HepG2 (cell line): ENCODE data around the gene ACTL8. TPM values are rescaled to one million over a fixed set of nuclear protein-coding genes. Genes with fewer than 3 reads are reported as not detected.

Source experiments
- ATAC-seq: fragments of 200-7000 bp; cut with Tn5 transposase; 3 replicates; pipeline ENCODE4 v1.9.1; 2020; ENCODE audit warnings: mild to moderate bottlenecking, moderate library complexity
- BruUV-seq: library from RNA; stranded (reverse); fragments of 400-500 nt; replicated peaks from 2 replicates; lab custom pipeline; 2021; lab: Mats Ljungman, UMichigan
- CTCF ChIA-PET: fragments of 300-600 bp; formaldehyde crosslinking; extraction: SDS; loops from one replicate; lab custom pipeline; 2021; ENCODE audit warnings: low total read pairs, inconsistent platforms, low intra/inter-chr PET ratio; lab: Yijun Ruan, JAX
- POLR2A ChIA-PET: fragments of 350-600 bp; sonication (Branson Sonifier 250); formaldehyde crosslinking; loops from one replicate; lab custom pipeline; 2020; ENCODE audit warnings: antibody characterized with exemption, inconsistent platforms; lab: Yijun Ruan, JAX
- DNase-seq: peaks from one replicate; pipeline ENCODE4 v3.0.0-alpha.2; 2015; ENCODE audit warnings: low spot score
- FAIRE-seq: peaks from 3 replicates; lab custom pipeline; 2011; peaks lifted over from hg19 to GRCh38; lab: Jason Lieb, UNC
- H2AFZ ChIP-seq: one replicate; pipeline ENCODE4 v1.6.1; 2011; ENCODE audit warnings: low read length, inconsistent platforms
- H3K27ac ChIP-seq: fragments of 300-600 bp; 3 replicates; pipeline ENCODE4 v1.8.0; 2011; ENCODE audit warnings: mixed run types, mild to moderate bottlenecking, mixed read lengths, low read length, inconsistent platforms; ENCODE audit not compliant: insufficient read depth; ENCODE audit errors: extremely low read length
- H3K27me3 ChIP-seq, 2 experiments: fragments of 200-600 bp in 1 of 2; 2 replicates in 1 of 2; 3 replicates in 1 of 2; pipeline versions ENCODE4 v1.6.0 to v1.8.0; 2011; ENCODE audit warnings: low read length in 2 of 2, mild to moderate bottlenecking in 2 of 2, moderate library complexity in 2 of 2, inconsistent platforms in 1 of 2; ENCODE audit not compliant: insufficient read depth in 2 of 2, control insufficient read depth in 1 of 2
- H3K36me3 ChIP-seq, 2 experiments: fragments of 200-600 bp in 1 of 2; replicated peaks in 1 of 2; 2 replicates in 1 of 2; 3 replicates in 1 of 2; pipeline versions ENCODE4 v1.5.1 to v1.8.0; 2011; ENCODE audit warnings: low read length in 2 of 2, inconsistent platforms in 1 of 2; ENCODE audit not compliant: insufficient read depth in 2 of 2, control insufficient read depth in 1 of 2
- H3K4me1 ChIP-seq: 2 replicates; pipeline ENCODE4 v1.5.1; 2012; ENCODE audit warnings: low read length, inconsistent platforms; ENCODE audit not compliant: insufficient read depth
- H3K4me2 ChIP-seq: 2 replicates; pipeline ENCODE4 v1.6.0; 2011; ENCODE audit warnings: low read depth, low read length, inconsistent platforms
- H3K4me3 ChIP-seq, 3 experiments: fragments of 200-600 bp in 1 of 3; sonication (generic), shearing (Covaris generic) in 1 of 3; replicated peaks in 1 of 3; 2 replicates each; pipeline ENCODE4 v1.5.1; 2011 to 2016; ENCODE audit warnings: low read length in 3 of 3, inconsistent platforms in 2 of 3, low read depth in 2 of 3, mild to moderate bottlenecking in 2 of 3, control low read depth in 1 of 3, mixed read lengths in 1 of 3; ENCODE audit not compliant: insufficient read depth in 1 of 3
- H3K79me2 ChIP-seq: one replicate; pipeline ENCODE4 v1.6.1; 2011; ENCODE audit warnings: low read length, inconsistent platforms; ENCODE audit not compliant: insufficient read depth
- H3K9ac ChIP-seq: 2 replicates; pipeline ENCODE4 v1.6.0; 2011; ENCODE audit warnings: mild to moderate bottlenecking, low read depth, low read length, inconsistent platforms; ENCODE audit not compliant: insufficient read depth
- H3K9me3 ChIP-seq: 2 replicates; pipeline ENCODE4 v1.5.1; 2012; ENCODE audit warnings: mild to moderate bottlenecking, low read length
- H4K20me1 ChIP-seq: 2 replicates; pipeline ENCODE4 v1.6.0; 2011; ENCODE audit warnings: inconsistent platforms, mild to moderate bottlenecking, low read length, moderate library complexity; ENCODE audit not compliant: insufficient read depth
- AGO2 ChIP-seq: fragments of 200-400 bp; formaldehyde crosslinking; optimal IDR thresholded peaks from 2 replicates; pipeline ENCODE3; 2017; ENCODE audit warnings: mild to moderate bottlenecking, low read depth, low read length, moderate library complexity
- CREB1 ChIP-seq, 2 experiments: fragments of 450-650 bp in 1 of 2; IDR thresholded peaks; 2 replicates each; pipeline ENCODE4 v1.6.1; 2016 to 2017; ENCODE audit warnings: control low read depth in 1 of 2, mild to moderate bottlenecking in 1 of 2, missing compliant biosample characterization in 1 of 2, missing genetic modification characterization in 1 of 2
- RORA ChIP-seq: sonication (generic); formaldehyde crosslinking; IDR thresholded peaks from 2 replicates; pipeline ENCODE4 v1.5.0; 2020; ENCODE audit warnings: mild to moderate bottlenecking, missing genetic modification reagents, moderate library complexity
- SSRP1 ChIP-seq: IDR thresholded peaks from 2 replicates; pipeline ENCODE4 v1.6.1; 2016; ENCODE audit warnings: control low read depth
- TEAD2 ChIP-seq: sonication (generic); formaldehyde crosslinking; IDR thresholded peaks from 2 replicates; pipeline ENCODE4 v1.9.0; 2021; ENCODE audit warnings: missing genetic modification reagents
- ZNF329 ChIP-seq: sonication (generic); formaldehyde crosslinking; IDR thresholded peaks from 2 replicates; pipeline ENCODE4 v1.9.0; 2021; ENCODE audit warnings: low read depth, mild to moderate bottlenecking, missing genetic modification reagents
- ZNF431 ChIP-seq: sonication (generic); formaldehyde crosslinking; IDR thresholded peaks from 2 replicates; pipeline ENCODE4 v1.9.0; 2022; ENCODE audit warnings: missing genetic modification reagents, low read depth, mild to moderate bottlenecking, borderline replicate concordance
- ZNF781 ChIP-seq: sonication (generic); formaldehyde crosslinking; IDR thresholded peaks from 2 replicates; pipeline ENCODE4 v1.5.1; 2020; ENCODE audit warnings: borderline replicate concordance, mild to moderate bottlenecking, missing genetic modification reagents; ENCODE audit errors: not compliant biosample characterization
- WGBS: methylation state at CpG from one replicate; pipeline ENCODE4 v1.1.6; 2017; ENCODE audit warnings: low lambda C conversion rate; 5-methylcytosine and 5-hydroxymethylcytosine counted together
- in situ Hi-C: cut with HindIII; loops from 2 replicates; pipeline ENCODE4 v1.10.0; 2017; ENCODE audit warnings: low pct_unique_long_range_greater_than_20kb; ENCODE audit not compliant: extremely low pct_ligation_motif_present
- intact Hi-C: fragments of 100-400 bp; cut with micrococcal nuclease; formaldehyde crosslinking; loops from one replicate; pipeline ENCODE4 v1.10.0; 2022; ENCODE audit not compliant: unreplicated experiment
- polyA plus RNA-seq, 8 experiments: library from polyadenylated mRNA; depleted of rRNA in 3 of 8; stranded (reverse) in 7 of 8; unstranded in 1 of 8; fragments of >200 nt; fragmentation: Illumina TruSeq in 4 of 8; extraction: Trizol in 4 of 8; gene quantifications; 2 replicates each; pipeline versions ENCODE4 v1.2.1 to v1.2.3, GENCODE V29; 2011 to 2016; ENCODE audit warnings: low read depth in 4 of 8, missing spikeins in 1 of 8, mixed read lengths in 1 of 8; ENCODE audit not compliant: insufficient read depth in 1 of 8
- total RNA-seq, 5 experiments: library from RNA; depleted of rRNA; stranded (reverse); fragments of >200 nt; fragmentation: Illumina TruSeq; extraction: Trizol; gene quantifications; 2 replicates each; pipeline ENCODE4 v1.2.3, GENCODE V29; 2016; ENCODE audit warnings: low read depth in 1 of 5
- TF ChIP-seq, protein P1 (sequence below): IDR thresholded peaks from 2 replicates; pipeline ENCODE4 v1.6.1; 2016
- TF ChIP-seq, protein P2 (sequence below), 2 experiments: IDR thresholded peaks; 2 replicates each; pipeline ENCODE4 v1.6.1; 2011 to 2012; ENCODE audit warnings: low read length in 2 of 2, borderline replicate concordance in 1 of 2, low read depth in 1 of 2, mild to moderate bottlenecking in 1 of 2, moderate library complexity in 1 of 2

Gene ACTL8
- total and polyA plus RNA-seq, 2 of the 13 experiments (the other 11 are each of a cell fraction or from before 2014, with no cell fraction given), result 0.09 to 0.64 TPM

DNA sequence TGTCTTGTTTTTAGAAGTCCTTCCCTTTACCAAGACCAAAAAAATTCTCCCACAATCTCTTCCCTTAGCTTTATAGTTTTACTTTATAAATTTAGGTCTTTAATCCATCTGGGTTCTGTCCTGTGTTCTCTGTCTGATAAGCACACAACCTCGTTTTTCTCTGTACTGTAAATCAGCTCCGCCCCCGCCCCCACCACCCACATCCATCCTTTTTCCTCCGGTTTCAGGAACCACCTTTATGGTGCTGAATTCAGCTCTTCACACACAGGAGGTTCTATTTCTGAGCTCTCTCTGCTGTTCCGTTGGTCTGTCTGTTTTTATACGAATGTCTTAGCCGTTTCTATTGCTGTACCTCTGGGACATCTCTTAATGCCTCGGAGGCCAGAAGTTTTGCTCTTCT is 44.5 kb downstream of the ACTL8 start (continued):
- TF ChIP-seq ZNF781 (CRISPR knock-in tag), result no peak
- TF ChIP-seq RORA (CRISPR knock-in tag), result no peak
- TF ChIP-seq, protein P1, sequence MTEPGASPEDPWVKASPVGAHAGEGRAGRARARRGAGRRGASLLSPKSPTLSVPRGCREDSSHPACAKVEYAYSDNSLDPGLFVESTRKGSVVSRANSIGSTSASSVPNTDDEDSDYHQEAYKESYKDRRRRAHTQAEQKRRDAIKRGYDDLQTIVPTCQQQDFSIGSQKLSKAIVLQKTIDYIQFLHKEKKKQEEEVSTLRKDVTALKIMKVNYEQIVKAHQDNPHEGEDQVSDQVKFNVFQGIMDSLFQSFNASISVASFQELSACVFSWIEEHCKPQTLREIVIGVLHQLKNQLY (CRISPR knock-in tag), result no peak

DNA sequence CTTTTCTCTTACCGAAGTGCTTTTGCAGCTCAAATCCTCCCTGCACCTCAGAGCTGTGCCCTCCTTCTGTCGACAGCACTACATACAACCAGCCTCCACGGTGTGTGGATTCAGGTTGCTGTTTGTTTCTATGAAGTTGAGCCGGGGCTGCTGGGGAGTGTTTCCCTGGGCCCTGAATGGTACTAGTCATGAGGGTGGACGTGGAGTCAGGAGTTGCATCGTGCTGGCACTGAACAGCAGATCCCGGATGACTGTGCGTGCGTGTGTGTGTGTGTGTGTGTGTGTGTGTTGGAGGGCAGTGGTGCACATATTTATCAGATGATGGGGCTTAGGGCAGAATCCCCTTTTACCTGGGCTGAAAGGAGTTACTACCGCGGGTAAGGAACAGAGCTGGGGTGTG is 47.0 kb downstream of the ACTL8 start:
- CTCF ChIA-PET, result no interaction called here
- no peak for FAIRE-seq
- no peaks in the 10 kb centered on the region for H3K4me1 ChIP-seq
- no peaks in the 10 kb centered on the region for H4K20me1 ChIP-seq
- H3K9ac ChIP-seq, result no peak overlapping the region
- TF ChIP-seq CREB1 (IDR thresholded peaks at IDR 0.05) (no peak), CREB1 (CRISPR knock-in tag; IDR thresholded peaks at IDR 0.05) (no peak), TEAD2 (CRISPR knock-in tag) (no peak), AGO2 (no peak), ZNF431 (no peak), ZNF329 (CRISPR knock-in tag) (no peak), SSRP1 (CRISPR knock-in tag) (no peak)
- TF ChIP-seq, protein P2, sequence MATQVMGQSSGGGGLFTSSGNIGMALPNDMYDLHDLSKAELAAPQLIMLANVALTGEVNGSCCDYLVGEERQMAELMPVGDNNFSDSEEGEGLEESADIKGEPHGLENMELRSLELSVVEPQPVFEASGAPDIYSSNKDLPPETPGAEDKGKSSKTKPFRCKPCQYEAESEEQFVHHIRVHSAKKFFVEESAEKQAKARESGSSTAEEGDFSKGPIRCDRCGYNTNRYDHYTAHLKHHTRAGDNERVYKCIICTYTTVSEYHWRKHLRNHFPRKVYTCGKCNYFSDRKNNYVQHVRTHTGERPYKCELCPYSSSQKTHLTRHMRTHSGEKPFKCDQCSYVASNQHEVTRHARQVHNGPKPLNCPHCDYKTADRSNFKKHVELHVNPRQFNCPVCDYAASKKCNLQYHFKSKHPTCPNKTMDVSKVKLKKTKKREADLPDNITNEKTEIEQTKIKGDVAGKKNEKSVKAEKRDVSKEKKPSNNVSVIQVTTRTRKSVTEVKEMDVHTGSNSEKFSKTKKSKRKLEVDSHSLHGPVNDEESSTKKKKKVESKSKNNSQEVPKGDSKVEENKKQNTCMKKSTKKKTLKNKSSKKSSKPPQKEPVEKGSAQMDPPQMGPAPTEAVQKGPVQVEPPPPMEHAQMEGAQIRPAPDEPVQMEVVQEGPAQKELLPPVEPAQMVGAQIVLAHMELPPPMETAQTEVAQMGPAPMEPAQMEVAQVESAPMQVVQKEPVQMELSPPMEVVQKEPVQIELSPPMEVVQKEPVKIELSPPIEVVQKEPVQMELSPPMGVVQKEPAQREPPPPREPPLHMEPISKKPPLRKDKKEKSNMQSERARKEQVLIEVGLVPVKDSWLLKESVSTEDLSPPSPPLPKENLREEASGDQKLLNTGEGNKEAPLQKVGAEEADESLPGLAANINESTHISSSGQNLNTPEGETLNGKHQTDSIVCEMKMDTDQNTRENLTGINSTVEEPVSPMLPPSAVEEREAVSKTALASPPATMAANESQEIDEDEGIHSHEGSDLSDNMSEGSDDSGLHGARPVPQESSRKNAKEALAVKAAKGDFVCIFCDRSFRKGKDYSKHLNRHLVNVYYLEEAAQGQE (IDR thresholded peaks at IDR 0.05; ENCODE audit: borderline replicate concordance in 1 of 2, low read depth in 1 of 2, low read length in 2 of 2), result no peak
- TF ChIP-seq, all 625 proteins: peak for 0
- BruUV-seq, result no TSS peak
- ATAC-seq (no peak), DNase-seq (no peak)
- Histone ChIP-seq H3K27ac (no peak overlapping the region), H3K9me3 (no peaks in the 10 kb centered on the region), H2AFZ (no peak overlapping the region), H3K36me3 (no peaks in the 10 kb centered on the region), H3K79me2 (no peaks in the 10 kb centered on the region), H3K4me3 (no peak overlapping the region), H3K27me3 (peaks cover 1 to 38% of the 10 kb centered on the region in 2 experiments; a peak in 4 of 5 replicates), H3K4me2 (no peak overlapping the region)
- POLR2A ChIA-PET, result no interaction called here
- in situ Hi-C loops (no loop called here), intact Hi-C loops (no loop called here)
- WGBS, result 51% methylated on average over 11 of the region's 11 CpGs
